A549 (cell line): Measurements from ENCODE around the gene RPS6KC1.

Experiments used
- BHLHE40 ChIP-seq: IDR thresholded peaks from 2 replicates; pipeline ENCODE4 v1.6.1; 2012; ENCODE audit warnings: low read depth, low read length, inconsistent platforms
- CEBPB ChIP-seq, 2 experiments: fragments of >200 bp in 1 of 2; sonication (Bioruptor Twin) in 1 of 2; formaldehyde crosslinking in 1 of 2; IDR thresholded peaks; 2 replicates each; pipeline ENCODE4 v1.6.1; 2012 to 2016
- CTCF ChIP-seq: fragments of >200 bp; sonication (Bioruptor Twin); formaldehyde crosslinking; IDR thresholded peaks from 3 replicates; pipeline ENCODE4 v1.5.1; 2016
- MYC ChIP-seq: IDR thresholded peaks from 2 replicates; pipeline ENCODE4 v1.6.1; 2012; ENCODE audit warnings: mild to moderate bottlenecking, inconsistent platforms, low read length, improper control_type of control experiment, borderline replicate concordance
- NR3C1 ChIP-seq: fragments of >200 bp; sonication (Bioruptor Twin); formaldehyde crosslinking; IDR thresholded peaks from 3 replicates; pipeline ENCODE4 v1.6.1; 2017
- PHF8 ChIP-seq: fragments of 200-600 bp; sonication (generic); IDR thresholded peaks from 2 replicates; pipeline ENCODE4 v1.6.1; 2016; ENCODE audit warnings: low read depth, mild to moderate bottlenecking, antibody characterized with exemption, moderate library complexity, borderline replicate concordance
- POLR2A ChIP-seq: IDR thresholded peaks from 2 replicates; pipeline ENCODE4 v1.6.1; 2012; ENCODE audit warnings: mild to moderate bottlenecking, low read length
- RAD21 ChIP-seq, 2 experiments: fragments of >200 bp in 1 of 2; sonication (Bioruptor Twin) in 1 of 2; formaldehyde crosslinking in 1 of 2; IDR thresholded peaks in 1 of 2; conservative IDR thresholded peaks in 1 of 2; 2 replicates in 1 of 2; 3 replicates in 1 of 2; pipeline ENCODE4 v1.6.1; 2012 to 2018; ENCODE audit warnings: inconsistent platforms in 1 of 2
- TF ChIP-seq, protein P1 (sequence below): IDR thresholded peaks from 2 replicates; pipeline ENCODE4 v1.6.1; 2012
- TF ChIP-seq, protein P2 (sequence below): fragments of 250-450 bp; sonication (Bioruptor Pico); IDR thresholded peaks from 2 replicates; pipeline ENCODE4 v1.5.0; 2021; ENCODE audit warnings: mild to moderate bottlenecking, moderate library complexity, borderline replicate concordance

GRCh38 chr1:213300433-213300832, 249.4 kb downstream of the RPS6KC1 start:
- no peak for TF ChIP-seq CEBPB (IDR thresholded peaks at IDR 0.05)
- no peak for TF ChIP-seq CTCF
- no peak for TF ChIP-seq PHF8
- no peak for TF ChIP-seq POLR2A
- TF ChIP-seq, protein P1, sequence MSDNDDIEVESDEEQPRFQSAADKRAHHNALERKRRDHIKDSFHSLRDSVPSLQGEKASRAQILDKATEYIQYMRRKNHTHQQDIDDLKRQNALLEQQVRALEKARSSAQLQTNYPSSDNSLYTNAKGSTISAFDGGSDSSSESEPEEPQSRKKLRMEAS: no peak
- TF ChIP-seq RAD21 (conservative IDR thresholded peaks at IDR 0.05 in 1 of 2, IDR thresholded peaks at IDR 0.05 in 1 of 2): no peak
- TF ChIP-seq, protein P2, sequence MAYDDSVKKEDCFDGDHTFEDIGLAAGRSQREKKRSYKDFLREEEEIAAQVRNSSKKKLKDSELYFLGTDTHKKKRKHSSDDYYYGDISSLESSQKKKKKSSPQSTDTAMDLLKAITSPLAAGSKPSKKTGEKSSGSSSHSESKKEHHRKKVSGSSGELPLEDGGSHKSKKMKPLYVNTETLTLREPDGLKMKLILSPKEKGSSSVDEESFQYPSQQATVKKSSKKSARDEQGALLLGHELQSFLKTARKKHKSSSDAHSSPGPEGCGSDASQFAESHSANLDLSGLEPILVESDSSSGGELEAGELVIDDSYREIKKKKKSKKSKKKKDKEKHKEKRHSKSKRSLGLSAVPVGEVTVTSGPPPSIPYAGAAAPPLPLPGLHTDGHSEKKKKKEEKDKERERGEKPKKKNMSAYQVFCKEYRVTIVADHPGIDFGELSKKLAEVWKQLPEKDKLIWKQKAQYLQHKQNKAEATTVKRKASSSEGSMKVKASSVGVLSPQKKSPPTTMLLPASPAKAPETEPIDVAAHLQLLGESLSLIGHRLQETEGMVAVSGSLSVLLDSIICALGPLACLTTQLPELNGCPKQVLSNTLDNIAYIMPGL (CRISPR knock-in tag): no peak
- no peak for TF ChIP-seq NR3C1
- no peak for TF ChIP-seq MYC
- TF ChIP-seq BHLHE40: no peak
